Esophagus squamous epithelium (tissue), 4 donors: Measurements from ENCODE around the gene OR14A2.
"Not testable (repeated sequence)": the region's sequence is repeated elsewhere in the genome, so short reads cannot be mapped to it uniquely, and the experiment has no call there.

Source experiments
- POLR2A ChIP-seq, 4 donors: fragments of 450-650 bp; IDR thresholded peaks; one replicate each; pipeline ENCODE4 v1.6.1; 2017; ENCODE audit warnings: antibody characterized with exemption in 4 of 4, mild to moderate bottlenecking in 4 of 4, moderate library complexity in 3 of 4
- TF ChIP-seq, protein P1 (sequence below), 6 experiments: fragments of 450-650 bp in 4 of 6; fragments of 200-600 bp in 2 of 6; sonication (generic) in 2 of 6; IDR thresholded peaks; one replicate each; pipeline ENCODE4 v1.5.1; 2016 to 2019; ENCODE audit warnings: antibody characterized with exemption in 6 of 6, mild to moderate bottlenecking in 4 of 6, moderate library complexity in 4 of 6

DNA sequence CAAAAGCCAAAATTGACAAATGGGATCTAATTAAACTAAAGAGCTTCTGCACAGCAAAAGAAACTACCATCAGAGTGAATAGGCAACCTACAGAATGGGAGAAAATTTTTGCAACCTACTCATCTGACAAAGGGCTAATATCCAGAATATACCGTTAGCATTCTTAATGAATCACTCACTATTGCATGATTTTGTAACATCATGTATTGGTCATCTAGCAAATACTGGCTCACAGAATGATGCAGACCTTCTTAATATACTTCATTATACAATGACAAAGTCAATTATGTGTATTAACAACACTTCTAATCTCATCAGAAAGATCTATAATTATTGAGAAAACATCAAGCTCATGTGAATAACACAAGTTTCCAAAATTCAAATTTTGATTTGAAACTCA, 6.4 kb upstream of the OR14A2 start:
- TF ChIP-seq, protein P1, sequence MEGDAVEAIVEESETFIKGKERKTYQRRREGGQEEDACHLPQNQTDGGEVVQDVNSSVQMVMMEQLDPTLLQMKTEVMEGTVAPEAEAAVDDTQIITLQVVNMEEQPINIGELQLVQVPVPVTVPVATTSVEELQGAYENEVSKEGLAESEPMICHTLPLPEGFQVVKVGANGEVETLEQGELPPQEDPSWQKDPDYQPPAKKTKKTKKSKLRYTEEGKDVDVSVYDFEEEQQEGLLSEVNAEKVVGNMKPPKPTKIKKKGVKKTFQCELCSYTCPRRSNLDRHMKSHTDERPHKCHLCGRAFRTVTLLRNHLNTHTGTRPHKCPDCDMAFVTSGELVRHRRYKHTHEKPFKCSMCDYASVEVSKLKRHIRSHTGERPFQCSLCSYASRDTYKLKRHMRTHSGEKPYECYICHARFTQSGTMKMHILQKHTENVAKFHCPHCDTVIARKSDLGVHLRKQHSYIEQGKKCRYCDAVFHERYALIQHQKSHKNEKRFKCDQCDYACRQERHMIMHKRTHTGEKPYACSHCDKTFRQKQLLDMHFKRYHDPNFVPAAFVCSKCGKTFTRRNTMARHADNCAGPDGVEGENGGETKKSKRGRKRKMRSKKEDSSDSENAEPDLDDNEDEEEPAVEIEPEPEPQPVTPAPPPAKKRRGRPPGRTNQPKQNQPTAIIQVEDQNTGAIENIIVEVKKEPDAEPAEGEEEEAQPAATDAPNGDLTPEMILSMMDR (IDR thresholded peaks at IDR 0.05) = not testable (repeated sequence)
- TF ChIP-seq POLR2A (IDR thresholded peaks at IDR 0.05) = not testable (repeated sequence)
